Activated T-cell treated with anti-CD3 and anti-CD28 coated beads for 4 hours (primary cell): ENCODE data around the gene DPH7.
"Not testable (repeated sequence)": the region's sequence is repeated elsewhere in the genome, so short reads cannot be mapped to it uniquely, and the experiment has no call there.

ENCODE experiments used
- DNase-seq: peaks from one replicate; pipeline ENCODE4 v3.0.0-alpha.2; 2020

Gene DPH7

DNA sequence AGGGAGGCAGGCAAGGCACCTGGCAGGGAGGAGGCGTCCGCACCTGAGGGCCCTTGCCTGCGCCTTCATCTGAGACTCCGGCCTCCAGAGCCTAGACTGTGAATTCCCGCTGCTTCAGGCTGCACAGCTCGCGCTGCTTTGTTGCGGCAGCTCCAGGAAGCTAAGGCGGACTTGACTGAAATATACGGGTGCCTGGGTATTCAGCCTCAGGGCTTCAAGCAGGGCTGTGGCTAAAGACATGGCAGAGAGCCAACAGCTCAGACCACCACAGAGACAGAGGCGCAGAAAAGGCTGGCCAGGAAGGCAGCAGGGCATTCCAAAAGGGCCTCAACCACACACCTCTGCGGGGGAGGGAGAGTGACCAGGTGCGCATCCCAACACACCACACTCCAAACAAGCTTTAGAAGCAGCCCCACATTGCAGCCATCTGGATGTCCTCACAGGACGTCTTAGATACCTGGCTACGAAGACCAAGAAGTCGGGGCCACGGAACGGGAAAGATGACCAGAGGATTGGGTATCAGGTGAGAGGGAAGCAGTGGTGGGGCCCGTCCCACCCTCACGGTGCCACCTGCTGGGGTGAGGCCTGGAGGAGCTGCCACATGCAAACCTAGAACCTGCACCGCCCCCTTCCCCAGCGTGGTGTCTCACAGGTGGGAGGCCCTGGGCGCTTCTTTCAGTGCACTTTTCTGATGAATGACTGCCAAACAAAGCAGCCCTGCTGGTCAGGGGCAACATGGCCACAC lies 1.7 kb upstream of the DPH7 start:
- no peak for DNase-seq

DNA sequence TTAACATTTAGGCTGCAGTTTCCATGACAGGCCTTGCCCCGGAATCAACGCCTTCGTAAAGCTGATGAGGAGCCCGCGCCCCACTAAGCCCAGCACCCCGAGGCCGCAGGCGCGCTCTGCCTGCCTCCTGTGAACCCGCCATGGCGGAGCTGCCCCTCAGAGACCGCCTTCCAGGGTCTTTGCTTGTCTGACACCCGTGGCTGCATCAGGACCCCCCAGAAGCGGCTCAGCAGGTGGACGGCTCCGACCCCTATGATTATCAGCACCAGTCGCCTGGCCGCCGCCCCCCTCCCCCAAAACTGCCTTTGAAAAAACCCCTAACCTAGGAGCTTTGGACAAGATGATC lies 507 bp upstream of the DPH7 start:
- DNase-seq, result no peak

DNA sequence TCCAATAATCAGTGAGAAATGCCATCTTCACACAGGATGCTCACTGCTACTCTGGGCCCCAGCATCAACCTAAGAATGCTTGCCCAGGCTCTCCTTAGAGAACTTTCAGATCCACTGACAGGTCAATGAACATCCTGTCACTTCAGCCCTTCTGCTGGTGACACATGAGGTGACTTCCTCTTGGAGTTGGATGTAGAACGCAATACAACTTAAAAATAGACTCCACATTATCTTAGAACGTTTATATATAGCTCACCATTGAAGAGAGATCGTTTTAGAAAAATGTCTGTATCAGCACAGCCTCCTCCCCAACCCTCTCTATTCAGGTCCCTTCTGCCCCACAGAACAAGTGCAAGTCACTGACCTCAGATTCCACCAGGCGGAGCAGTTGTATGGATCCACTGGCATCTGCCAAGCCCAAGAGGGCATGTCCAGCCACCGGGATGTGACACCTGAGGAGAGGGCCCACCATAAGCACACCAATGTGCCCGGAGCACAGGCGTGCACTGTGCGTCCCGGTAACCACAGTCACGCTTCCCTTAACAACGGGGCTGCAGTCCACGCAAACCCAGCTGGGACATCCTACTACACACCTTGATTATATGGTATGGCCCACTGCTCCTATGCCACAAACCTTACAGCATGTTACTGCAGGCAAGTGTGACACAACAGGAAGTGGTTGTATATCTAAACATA lies 2.9 kb downstream of the DPH7 start:
- DNase-seq, result no peak

DNA sequence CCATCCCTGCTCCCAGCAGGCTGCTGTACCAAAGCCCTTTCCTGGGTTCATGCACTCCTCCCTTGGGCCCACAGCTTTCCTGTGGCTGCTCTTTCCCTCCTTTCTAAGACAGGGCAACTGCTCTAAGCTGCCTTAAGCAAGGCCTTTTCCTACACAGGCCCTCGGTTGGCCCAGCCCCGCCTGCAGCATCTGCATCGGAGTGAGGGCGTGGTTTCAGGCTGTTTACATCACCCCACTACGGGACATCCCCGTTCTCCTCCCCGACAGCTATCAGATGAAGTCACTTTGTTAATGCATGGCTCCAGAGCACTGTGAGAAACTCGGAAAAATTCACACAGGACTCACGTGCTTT lies 3.4 kb downstream of the DPH7 start:
- DNase-seq, result no peak

DNA sequence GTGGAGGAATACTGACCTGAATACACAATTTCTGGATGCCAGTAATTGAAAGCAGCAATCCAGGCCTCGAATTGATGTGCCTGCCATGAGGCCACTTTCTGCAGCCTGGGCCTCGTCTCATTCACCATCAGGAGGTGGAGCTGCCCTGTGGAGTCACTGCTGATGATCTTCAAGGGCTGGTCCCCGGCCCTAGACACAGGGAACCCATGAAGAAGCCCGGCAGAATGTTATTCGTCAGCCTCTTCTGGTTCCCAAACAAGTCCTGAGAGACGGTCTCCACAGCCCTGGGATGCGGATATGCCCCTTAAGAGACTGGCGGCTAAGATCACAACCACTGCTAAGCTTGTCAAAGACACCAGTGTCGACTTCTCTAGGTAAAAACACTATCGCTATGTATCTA lies 4.5 kb downstream of the DPH7 start:
- no peak for DNase-seq

DNA sequence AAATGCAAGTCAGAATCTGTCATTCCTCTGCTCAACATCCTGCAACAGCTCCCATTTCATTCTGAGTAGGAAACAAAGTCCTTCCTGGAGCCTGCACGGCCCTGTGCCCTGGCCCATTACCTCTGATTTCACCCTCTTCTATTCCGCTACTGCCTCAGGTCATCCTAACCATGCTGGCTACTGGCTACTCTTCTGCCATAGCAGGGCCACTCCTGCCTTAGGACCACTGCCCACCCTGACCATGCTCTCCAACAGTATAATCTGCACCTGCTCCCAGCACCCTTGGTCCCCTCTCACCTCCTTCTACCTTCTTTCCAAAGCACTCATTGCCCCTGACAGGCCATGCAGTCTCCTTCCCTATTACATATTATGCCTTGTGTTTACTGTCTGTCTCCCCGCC lies 8.2 kb downstream of the DPH7 start:
- DNase-seq, result no peak

DNA sequence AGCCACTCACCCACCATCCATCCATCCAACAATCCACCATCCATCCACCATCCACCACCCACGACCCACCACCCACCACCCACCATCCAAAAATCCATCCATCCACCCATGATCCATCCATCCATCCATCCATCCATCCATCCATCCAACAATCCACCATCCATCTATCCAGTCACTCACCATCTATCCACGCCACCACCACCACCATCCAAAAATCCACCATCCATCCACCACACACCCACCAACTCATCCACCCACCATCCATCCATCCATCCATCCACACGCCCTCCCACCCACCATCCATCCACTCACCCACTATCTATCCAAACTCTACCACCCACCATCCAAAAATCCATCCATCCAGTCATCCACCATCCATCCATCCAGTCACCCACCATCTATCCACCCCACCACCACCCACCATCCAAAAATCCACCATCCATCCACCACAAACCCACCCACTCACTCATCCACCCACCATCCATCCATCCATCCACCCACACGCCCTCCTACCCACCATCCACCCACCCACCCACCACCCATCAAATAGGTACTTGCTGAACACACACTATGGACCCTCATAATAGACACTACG lies 9.0 kb downstream of the DPH7 start:
- no peak for DNase-seq

DNA sequence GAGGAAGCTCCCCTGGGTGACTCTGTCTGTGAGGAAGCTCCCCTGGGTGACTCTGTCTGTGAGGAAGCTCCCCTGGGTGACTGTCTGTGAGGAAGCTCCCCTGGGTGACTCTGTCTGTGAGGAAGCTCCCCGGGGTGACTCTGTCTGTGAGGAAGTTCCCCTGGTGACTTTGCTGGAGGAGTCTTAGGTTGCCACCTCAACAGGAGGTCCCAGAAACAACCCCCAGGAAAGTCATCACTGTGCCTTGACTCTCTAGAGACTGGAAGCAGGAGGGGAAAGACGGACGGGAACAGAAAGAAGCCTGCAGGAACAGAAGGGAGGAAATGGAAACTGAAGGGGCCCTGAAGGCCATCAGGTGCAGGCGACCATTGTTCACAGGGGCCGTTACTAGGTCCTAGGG lies 10.3 kb downstream of the DPH7 start:
- not testable (repeated sequence) for DNase-seq

DNA sequence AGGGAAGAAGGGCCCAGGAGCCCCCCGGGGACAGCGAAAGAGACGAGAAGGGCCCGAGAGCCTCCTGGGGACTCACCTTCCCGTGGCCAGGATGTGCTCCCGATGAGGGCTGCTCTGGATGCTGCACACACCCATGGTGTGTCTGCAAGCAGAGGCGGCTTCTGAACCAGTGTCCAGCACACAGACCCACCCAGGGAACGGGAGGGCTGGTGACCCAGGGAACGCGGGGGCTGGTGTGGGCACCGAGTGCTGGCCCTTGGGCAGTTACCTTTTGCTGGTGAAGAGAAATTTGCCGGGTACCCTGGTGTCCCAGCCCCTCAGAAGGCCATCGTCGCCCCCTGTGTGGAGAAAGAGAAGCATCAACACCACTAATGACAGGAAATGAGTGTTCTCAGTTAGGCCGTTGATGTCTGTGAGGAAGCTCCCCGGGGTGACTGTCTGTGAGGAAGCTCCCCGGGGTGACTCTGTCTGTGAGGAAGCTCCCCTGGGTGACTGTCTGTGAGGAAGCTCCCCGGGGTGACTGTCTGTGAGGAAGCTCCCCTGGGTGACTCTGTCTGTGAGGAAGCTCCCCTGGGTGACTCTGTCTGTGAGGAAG lies 13.8 kb downstream of the DPH7 start:
- no peak for DNase-seq

DNA sequence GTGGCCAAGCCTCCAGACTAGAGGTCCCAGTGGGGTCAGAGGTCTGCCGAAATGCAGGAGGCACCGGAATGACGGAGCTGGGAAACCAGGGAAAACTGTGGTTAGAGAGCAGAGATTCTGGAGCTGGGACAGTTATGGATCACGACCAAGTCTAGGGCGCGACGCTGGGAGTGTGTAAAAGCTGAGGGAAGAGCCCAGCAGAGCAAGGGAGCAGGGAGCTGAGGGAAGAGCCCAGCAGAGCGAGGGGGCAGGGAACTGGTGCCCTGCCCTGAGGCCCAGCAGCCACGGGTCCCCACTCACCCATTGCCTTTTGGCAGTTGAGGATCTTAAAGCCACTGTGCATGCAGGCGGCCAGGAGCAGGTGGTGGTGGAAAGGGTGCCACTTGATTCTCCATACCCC lies 14.6 kb downstream of the DPH7 start:
- no peak for DNase-seq

DNA sequence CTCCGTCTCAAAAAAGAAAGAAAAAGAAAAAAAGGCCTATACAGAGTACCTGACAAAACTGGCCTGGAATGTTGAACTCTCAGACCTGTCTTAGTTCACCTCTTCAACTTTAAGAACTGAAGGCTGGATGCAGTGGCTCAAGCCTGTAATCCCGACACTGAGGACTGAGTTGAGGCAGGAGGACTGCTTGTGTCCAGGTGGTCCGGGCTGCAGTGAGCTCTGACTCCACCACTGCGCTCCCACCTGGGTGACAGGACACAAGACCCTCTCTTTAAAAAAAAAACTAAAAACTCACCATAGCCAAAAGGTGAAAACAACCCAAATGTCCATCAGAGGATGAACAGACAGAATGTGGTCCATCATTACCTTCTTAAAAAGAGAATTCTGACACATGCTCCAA lies 20.6 kb downstream of the DPH7 start:
- DNase-seq, result no peak

DNA sequence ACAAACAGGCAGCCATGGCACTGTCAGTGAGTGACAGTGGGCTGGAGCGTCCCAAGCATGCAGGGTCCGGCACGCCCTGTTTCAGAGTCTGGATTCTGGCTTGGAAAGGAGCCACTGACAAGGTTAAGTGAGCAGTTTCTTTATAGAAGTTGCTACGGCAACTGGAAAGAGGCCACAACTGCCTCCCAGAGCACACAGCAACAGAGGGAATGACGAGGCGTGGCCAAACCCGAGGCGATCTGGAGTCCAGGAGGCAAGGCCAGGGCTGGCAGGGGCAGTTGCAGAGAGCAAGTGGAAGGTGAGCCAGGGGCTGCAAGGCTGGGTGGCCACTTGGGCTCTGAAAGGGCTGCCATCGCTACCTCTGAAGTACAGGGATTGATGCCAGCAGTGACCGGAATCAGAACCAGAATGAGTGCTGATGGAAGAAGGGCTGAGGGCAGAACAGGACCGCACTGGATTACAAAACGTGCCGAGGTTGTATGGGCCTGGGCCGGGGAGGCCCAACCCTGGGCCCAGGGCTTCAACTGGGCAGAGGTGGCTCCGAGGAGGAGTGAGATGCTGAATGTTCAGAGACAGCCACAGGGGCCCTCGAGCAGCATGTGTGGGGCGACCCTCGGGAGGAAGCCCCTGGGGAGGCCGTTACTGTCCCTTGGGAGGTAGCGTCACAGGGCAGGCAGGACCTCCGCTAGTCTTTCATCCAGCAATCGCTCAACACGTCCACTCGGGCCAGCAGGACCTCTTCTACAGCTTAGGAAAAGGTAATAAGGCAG lies 22.5 kb downstream of the DPH7 start:
- DNase-seq, result no peak

DNA sequence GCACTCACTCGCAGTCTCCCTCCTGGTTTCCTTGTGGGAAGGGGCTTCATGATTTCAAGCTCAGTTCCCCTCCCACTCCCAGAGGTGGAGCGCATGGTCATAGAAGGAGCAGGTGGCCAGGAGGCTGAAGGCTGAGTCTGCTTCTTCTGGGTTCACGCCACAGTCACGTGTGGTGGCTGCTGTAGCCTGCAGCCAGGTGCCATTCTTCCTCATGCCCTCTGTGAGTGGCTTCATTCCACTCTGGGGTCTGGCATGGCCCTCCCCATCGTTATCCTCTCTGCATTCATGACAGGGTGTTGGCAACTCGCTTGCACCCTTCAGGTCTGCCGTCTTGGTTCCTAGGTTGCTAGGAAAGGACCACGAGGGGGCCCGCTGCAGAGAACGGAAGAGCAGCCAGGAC lies 23.5 kb downstream of the DPH7 start:
- no peak for DNase-seq

DNA sequence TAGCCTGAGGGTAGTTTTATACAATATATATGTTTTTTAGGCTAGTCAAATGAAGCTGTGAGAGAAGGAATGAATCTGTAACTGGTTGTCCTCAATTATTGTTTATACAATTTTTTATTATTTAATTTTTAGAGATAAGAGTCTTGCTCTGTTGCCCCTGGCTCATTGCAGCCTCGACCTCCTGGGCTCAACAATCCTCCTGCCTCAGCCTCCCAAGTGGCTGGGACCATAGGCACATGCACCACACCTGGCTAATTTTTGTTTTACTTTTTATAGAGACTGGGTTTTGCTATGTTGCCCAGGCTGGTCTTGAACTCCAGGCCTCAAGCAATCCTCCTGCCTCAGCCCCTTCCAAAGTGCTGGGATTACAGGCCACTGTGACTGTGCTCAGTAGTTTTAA lies 24.4 kb downstream of the DPH7 start:
- DNase-seq, result no peak

DNA sequence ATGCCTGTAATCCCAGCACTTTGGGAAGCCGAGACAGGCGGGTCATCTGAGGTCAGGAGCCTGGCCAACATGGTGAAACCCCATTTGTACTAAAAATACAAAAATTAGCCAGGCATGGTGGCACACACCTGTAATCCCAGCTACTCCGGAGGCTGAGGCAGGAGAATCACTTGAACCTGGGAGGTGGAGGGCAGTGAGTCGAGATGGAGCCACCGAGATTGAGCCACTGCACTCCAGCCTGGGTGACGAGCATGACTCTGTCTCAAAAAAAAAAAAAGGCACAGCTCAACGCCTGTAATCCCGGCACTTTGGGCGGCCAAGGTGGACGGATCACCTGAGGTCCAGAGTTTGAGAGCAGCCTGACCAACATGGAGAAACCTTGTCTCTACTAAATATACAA lies 25.1 kb downstream of the DPH7 start:
- not testable (repeated sequence) for DNase-seq

DNA sequence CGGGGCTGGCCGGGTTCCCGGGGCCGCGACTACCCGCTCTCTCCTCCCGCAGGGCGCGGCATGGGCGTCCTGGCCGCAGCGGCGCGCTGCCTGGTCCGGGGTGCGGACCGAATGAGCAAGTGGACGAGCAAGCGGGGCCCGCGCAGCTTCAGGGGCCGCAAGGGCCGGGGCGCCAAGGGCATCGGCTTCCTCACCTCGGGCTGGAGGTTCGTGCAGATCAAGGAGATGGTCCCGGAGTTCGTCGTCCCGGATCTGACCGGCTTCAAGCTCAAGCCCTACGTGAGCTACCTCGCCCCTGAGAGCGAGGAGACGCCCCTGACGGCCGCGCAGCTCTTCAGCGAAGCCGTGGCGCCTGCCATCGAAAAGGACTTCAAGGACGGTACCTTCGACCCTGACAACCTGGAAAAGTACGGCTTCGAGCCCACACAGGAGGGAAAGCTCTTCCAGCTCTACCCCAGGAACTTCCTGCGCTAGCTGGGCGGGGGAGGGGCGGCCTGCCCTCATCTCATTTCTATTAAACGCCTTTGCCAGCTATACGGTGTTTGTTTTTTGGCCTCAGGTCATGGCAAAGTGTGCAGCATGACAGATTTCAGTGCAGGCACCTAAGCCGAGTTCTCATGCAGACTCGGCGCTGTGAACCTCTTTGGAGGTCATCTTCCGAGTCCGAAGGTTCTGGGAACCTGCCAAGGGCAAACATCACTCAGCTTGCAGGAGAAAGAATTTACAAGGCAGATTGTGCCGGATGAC lies 26.5 kb downstream of the DPH7 start:
- DNase-seq, result no peak

DNA sequence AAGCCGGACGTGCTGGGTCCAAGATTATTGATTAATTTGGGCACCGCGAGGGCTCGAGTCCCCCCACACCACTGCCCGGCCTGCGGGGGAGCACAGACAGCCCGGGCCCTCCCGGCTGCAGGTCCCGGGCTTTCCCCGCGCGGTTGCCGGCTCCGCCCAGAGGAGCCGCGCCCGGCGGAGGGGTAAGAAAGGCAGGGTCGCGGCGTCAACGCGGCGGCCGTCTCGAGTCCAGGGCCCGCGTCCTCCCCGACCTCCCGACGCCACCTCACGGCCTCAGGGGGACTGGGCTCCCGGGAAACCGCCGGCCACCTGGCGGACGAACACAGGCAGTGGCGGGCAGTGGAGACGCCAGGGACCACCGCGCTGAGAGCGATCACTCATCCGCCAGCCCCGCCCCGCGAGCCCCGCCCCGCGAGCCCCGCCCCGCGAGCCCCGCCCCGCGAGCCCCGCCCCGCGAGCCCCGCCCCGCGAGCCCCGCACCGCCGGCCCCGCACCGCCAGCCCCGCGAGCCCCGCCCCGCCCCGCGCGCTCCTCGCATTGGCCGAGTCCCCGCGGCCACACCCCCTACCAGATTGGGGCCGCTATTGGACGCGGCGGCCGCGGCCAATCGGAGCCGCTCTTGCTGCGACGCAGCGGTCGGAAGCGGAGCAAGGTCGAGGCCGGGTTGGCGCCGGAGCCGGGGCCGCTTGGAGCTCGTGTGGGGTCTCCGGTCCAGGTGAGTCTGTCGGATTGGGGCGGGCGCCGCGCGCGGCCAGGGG lies 27.3 kb downstream of the DPH7 start, which contains the start of gene MRPL41:
MRPL41 (plus strand) TSS at position 616 of the 758 bp plus-strand sequence. CDS start 203 bp downstream, outside the sequence.
- DNase-seq, result peak; percentile 73

DNA sequence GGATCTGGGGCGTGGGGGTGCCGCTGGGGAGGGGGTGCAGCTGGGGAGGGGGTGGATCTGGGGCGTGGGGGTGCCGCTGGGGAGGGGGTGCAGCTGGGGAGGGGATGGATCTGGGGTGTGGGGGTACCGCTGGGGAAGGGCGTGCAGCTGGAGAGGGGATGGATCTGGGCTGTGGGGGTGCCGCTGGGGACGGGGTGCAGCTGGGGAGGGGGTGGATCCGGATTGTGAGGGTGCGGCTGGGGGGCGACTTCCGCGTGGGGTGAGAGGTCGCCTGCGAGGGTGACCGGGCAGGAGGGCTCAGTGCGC lies 27.8 kb downstream of the DPH7 start:
- DNase-seq, result not testable (repeated sequence)

DNA sequence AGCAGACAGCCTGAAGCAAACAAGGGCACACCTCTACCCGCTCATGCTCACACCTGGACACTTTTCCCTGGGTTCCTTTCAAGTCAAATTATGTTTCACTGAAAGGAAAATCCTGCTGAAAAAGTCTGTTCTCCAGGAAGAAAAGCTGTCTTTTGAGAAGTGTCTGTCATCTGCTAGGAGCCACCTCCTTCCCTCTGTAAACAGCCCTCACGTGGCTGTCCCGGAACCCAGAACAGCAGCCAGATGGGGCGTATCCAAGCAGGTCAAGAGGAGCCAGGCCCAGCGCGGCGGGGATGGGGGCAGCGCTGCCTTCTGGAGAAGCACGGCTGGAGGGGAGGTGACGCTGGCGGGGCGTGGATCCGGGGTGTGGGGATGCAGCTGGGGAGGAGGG lies 28.5 kb downstream of the DPH7 start, which contains the start of gene PNPLA7:
PNPLA7 (minus strand) TSS at position 172 of the 391 bp plus-strand sequence. CDS start 205 bp downstream, outside the sequence.
- DNase-seq, result peak; percentile 30

DNA sequence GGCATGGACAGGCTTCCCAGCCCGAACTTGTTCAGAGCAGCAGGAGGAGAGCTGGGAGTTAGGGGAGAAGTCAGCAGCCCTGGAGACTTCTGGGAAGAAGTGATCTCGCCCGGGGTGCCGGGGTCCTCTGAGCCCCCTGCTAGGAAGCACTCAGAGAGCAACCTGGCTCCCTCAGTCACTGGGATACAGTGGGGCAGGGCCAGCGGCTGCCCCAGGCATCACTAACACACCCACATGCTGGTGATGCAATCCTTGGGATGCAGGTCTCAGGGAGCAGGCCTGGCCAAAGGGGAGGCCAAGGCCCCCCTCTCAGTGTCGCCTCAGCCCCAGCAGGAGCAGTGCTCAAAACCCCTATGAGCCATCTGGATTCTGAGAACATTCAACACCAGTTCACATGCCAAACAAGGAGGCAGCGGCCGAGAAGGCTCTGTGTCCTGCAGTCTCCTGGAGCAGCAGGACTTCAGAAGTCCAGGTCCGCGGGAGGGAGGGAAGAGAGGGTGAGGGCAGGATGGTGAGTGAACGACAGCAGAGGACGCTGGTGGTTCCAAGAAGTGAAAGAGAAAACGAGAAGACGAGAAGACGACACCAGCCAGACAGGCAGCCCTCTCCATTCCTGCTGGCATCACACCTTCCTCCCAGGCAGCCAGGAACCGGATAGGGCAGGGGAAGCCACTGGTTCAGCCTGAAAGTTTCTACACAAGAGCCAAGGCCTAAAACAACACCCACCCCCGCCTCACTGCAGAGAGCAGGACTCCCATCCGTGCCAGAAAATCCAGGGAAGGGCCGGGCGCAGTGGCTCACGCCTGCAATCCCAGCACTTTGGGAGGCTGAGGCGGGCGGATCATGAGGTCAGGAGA lies 30.8 kb downstream of the DPH7 start:
- DNase-seq, result no peak

DNA sequence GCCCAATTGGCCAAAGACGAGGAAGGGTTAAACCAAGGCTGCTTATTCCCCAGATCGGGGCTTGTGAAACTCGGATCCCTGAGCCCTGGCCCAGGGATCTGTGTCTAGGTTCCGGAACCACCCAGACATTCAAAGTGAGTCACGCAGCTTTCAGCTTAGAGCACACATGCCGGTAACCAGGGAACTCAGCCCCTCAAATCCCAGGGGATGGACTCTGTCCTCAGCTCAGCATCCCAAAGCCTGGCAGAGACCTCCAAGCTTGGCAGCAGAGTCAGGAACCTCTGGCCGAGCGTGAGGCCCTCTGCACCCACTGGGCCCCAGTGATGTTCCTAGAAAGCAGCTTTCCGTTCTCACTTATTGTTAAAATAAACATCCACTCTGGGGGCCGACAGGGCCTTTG lies 33.6 kb downstream of the DPH7 start:
- DNase-seq, result no peak
